Endothelial cell of umbilical vein (primary cell): Measurements from ENCODE around the gene NR6A1. TPM values are rescaled to one million over a fixed set of nuclear protein-coding genes. Genes with fewer than 3 reads are reported as not detected.

ENCODE experiments used
- BruUV-seq: library from RNA; stranded (reverse); fragments of 400-500 nt; replicated peaks from 2 replicates; lab custom pipeline; 2021; lab: Mats Ljungman, UMichigan
- CTCF ChIA-PET: fragments of 300-600, 350-600 bp; sonication (Branson Sonifier 250); formaldehyde crosslinking; loops from one replicate; lab custom pipeline; 2021; ENCODE audit warnings: antibody characterized with exemption, inconsistent platforms; lab: Charles Lee
- POLR2A ChIA-PET: fragments of 300-600, 350-600 bp; sonication (Branson Sonifier 250); formaldehyde crosslinking; loops from one replicate; lab custom pipeline; 2021; ENCODE audit warnings: antibody characterized with exemption, inconsistent platforms; lab: Charles Lee
- DNase-seq: peaks from one replicate; pipeline ENCODE4 v3.0.0-alpha.2; 2011; ENCODE audit warnings: low read depth, low spot score
- FAIRE-seq: peaks from 2 replicates; lab custom pipeline; 2011; peaks lifted over from hg19 to GRCh38; lab: Jason Lieb, UNC
- H2AFZ ChIP-seq: 2 replicates; pipeline ENCODE4 v1.6.0; 2012; ENCODE audit warnings: low read depth, low read length, control low read depth, inconsistent platforms
- H3K27ac ChIP-seq: 2 replicates; pipeline ENCODE4 v1.5.1; 2011; ENCODE audit warnings: low read depth, mild to moderate bottlenecking, control low read depth, low read length, moderate library complexity; ENCODE audit not compliant: insufficient read depth
- H3K27me3 ChIP-seq, 2 experiments: 2 replicates each; pipeline versions ENCODE4 v1.6.0 to v1.6.1; 2011; ENCODE audit warnings: low read length in 2 of 2, mixed read lengths in 1 of 2; ENCODE audit not compliant: control insufficient read depth in 2 of 2, insufficient read depth in 2 of 2
- H3K36me3 ChIP-seq, 2 experiments: 2 replicates in 1 of 2; 3 replicates in 1 of 2; pipeline ENCODE4 v1.5.1; 2011; ENCODE audit warnings: low read length in 2 of 2, mild to moderate bottlenecking in 1 of 2, moderate library complexity in 1 of 2; ENCODE audit not compliant: control insufficient read depth in 2 of 2, insufficient read depth in 2 of 2; ENCODE audit errors: extremely low read depth in 1 of 2
- H3K4me1 ChIP-seq: 3 replicates; pipeline ENCODE4 v1.5.1; 2011; ENCODE audit warnings: mild to moderate bottlenecking, low read length; ENCODE audit not compliant: control insufficient read depth, insufficient read depth; ENCODE audit errors: extremely low read depth
- H3K4me2 ChIP-seq: 2 replicates; pipeline ENCODE4 v1.6.1; 2011; ENCODE audit warnings: low read length, control low read depth, mixed read lengths; ENCODE audit not compliant: insufficient read depth
- H3K4me3 ChIP-seq, 3 experiments: fragments of 200-600 bp in 1 of 3; sonication (generic), shearing (Covaris generic) in 1 of 3; replicated peaks in 1 of 3; 2 replicates each; pipeline ENCODE4 v1.5.1; 2011 to 2016; ENCODE audit warnings: control low read depth in 3 of 3, low read length in 3 of 3, mild to moderate bottlenecking in 2 of 3, inconsistent platforms in 1 of 3, low read depth in 1 of 3, moderate library complexity in 1 of 3; ENCODE audit not compliant: insufficient read depth in 1 of 3
- H3K79me2 ChIP-seq: 2 replicates; pipeline ENCODE4 v1.6.0; 2012; ENCODE audit warnings: low read length, inconsistent platforms; ENCODE audit not compliant: control insufficient read depth, insufficient read depth
- H3K9ac ChIP-seq: replicated peaks from 2 replicates; pipeline ENCODE3; 2011; ENCODE audit warnings: low read length, control low read depth; ENCODE audit not compliant: insufficient read depth; ENCODE audit errors: extremely low read depth
- H3K9me1 ChIP-seq: replicated peaks from 3 replicates; pipeline ENCODE4 v1.6.0; 2011; ENCODE audit warnings: mild to moderate bottlenecking, low read length; ENCODE audit not compliant: control insufficient read depth, insufficient read depth; ENCODE audit errors: extremely low read depth
- H3K9me3 ChIP-seq: replicated peaks from 2 replicates; pipeline ENCODE4 v1.5.1; 2012; ENCODE audit warnings: low read length, inconsistent platforms; ENCODE audit not compliant: control insufficient read depth, insufficient read depth
- H4K20me1 ChIP-seq: replicated peaks from 2 replicates; pipeline ENCODE3; 2011; ENCODE audit warnings: mild to moderate bottlenecking, low read length; ENCODE audit not compliant: control insufficient read depth, insufficient read depth; ENCODE audit errors: extremely low read depth
- EZH2 ChIP-seq: IDR thresholded peaks from 2 replicates; pipeline ENCODE4 v1.6.1; 2012; ENCODE audit warnings: borderline replicate concordance, low read depth, mild to moderate bottlenecking, moderate library complexity, low read length, inconsistent platforms; ENCODE audit not compliant: severe bottlenecking
- JUN ChIP-seq: IDR thresholded peaks from 2 replicates; pipeline ENCODE4 v1.6.1; 2011; ENCODE audit warnings: borderline replicate concordance, low read depth; ENCODE audit not compliant: insufficient read length, insufficient read depth
- MYC ChIP-seq: IDR thresholded peaks from one replicate; pipeline ENCODE4 v1.6.1; 2011; ENCODE audit warnings: mild to moderate bottlenecking, low read depth, low read length
- POLR2A ChIP-seq: IDR thresholded peaks from 2 replicates; pipeline ENCODE4 v1.6.1; 2012; ENCODE audit warnings: low read depth, mild to moderate bottlenecking, control low read depth, low read length
- POLR2AphosphoS5 ChIP-seq: IDR thresholded peaks from 2 replicates; pipeline ENCODE4 v1.6.1; 2012; ENCODE audit warnings: low read depth, mild to moderate bottlenecking, control low read depth, low read length, moderate library complexity; ENCODE audit not compliant: insufficient read depth
- dilution Hi-C: fragments of 300-500 bp; cut with MboI; formaldehyde crosslinking; loops from one replicate; pipeline ENCODE4 v1.15.0; 2019; ENCODE audit warnings: low sequenced_read_pairs; ENCODE audit not compliant: extremely low pct_ligation_motif_present
- intact Hi-C: fragments of 100-400 bp; cut with micrococcal nuclease; formaldehyde crosslinking; loops from one replicate; pipeline ENCODE4 v1.10.0; 2022
- polyA plus RNA-seq, 4 experiments: library from polyadenylated mRNA; depleted of rRNA in 3 of 4; stranded (reverse) in 3 of 4; unstranded in 1 of 4; fragments of >200 nt; gene quantifications; 2 replicates each; pipeline versions ENCODE4 v1.2.1 to v1.2.3, GENCODE V29; 2011 to 2012; ENCODE audit warnings: missing spikeins in 1 of 4
- total RNA-seq: library from RNA; stranded (reverse); gene quantifications from 2 replicates; pipeline ENCODE4 v1.2.3, GENCODE V29; 2021
- TF ChIP-seq, protein P1 (sequence below), 2 donors: IDR thresholded peaks; 1 replicate in 1 of 2; 2 replicates in 1 of 2; pipeline ENCODE4 v1.5.1; 2011; ENCODE audit warnings: low read length in 2 of 2, mild to moderate bottlenecking in 2 of 2, moderate library complexity in 2 of 2, control low read depth in 1 of 2, inconsistent platforms in 1 of 2, low read depth in 1 of 2; ENCODE audit not compliant: insufficient read depth in 1 of 2; ENCODE audit errors: extremely low read depth in 1 of 2
- TF ChIP-seq, protein P2 (sequence below): IDR thresholded peaks from 2 replicates; pipeline ENCODE4 v1.6.1; 2011; ENCODE audit not compliant: insufficient read depth, insufficient read length

The NR6A1 gene
- total and polyA plus RNA-seq, 2 donors (not counting 3 experiments of a cell fraction or from before 2014, with no cell fraction given): 0.17 to 1.2 TPM

DNA sequence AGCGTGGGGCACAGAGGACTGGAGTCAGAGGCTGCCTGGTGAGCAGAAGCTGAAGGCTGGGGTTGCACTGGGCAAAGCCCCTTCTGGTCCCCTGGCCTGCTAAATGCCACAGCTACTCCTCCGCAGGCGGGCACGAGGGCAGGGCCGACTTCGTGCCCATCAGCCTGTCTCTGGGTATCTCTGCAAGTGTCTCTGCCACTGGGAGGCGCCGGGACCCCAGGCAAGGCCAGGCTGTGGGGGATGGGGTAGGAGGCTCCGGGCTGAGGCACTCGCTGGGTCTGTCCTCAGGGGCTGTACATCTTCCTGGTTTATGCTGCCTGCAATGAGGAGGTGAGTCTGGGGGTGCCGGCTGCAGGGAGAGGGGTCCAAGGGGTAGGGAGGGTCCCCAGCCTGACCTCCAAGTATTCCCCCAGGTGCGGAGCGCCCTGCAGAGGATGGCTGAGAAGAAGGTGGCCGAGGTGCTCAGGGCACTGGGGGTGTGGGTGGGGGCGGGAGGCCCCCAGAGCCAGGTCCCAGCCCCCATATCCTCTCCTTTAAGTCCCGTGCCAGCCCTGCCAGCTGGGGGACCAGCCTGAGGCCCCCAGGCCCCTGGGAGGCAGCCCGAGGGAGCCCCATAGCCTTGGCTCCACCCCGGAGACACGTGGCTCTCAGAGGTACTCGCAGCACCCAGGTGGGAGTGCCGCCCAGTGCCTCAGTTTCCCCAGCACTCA lies 295.8 kb downstream of the NR6A1 start:
- CTCF ChIA-PET: interaction anchor here (1.1 kb wide), 1 partner anchor 62 kb away, joined by 3 read pairs; no protein-coding TSS in a partner anchor
- H2AFZ ChIP-seq: no peak overlapping the region

More for the DNA sequence above, 295.8 kb downstream of the NR6A1 start:
- Histone ChIP-seq H3K27me3 (peaks cover 20 to 27% of the 10 kb centered on the region in 2 experiments), H3K27ac (no peak overlapping the region), H3K9me3 (no peaks in the 10 kb centered on the region), H3K79me2 (no peaks in the 10 kb centered on the region), H3K36me3 (no peaks in the 10 kb centered on the region), H3K4me1 (no peaks in the 10 kb centered on the region), H3K9me1 (no peaks in the 10 kb centered on the region), H3K4me3 (no peak overlapping the region), H3K9ac (no peak overlapping the region), H3K4me2 (no peak overlapping the region), H4K20me1 (no peaks in the 10 kb centered on the region)
- BruUV-seq: no TSS peak
- TF ChIP-seq MYC: no peak
- no peak for TF ChIP-seq POLR2AphosphoS5
- TF ChIP-seq POLR2A: no peak
- TF ChIP-seq, protein P1, sequence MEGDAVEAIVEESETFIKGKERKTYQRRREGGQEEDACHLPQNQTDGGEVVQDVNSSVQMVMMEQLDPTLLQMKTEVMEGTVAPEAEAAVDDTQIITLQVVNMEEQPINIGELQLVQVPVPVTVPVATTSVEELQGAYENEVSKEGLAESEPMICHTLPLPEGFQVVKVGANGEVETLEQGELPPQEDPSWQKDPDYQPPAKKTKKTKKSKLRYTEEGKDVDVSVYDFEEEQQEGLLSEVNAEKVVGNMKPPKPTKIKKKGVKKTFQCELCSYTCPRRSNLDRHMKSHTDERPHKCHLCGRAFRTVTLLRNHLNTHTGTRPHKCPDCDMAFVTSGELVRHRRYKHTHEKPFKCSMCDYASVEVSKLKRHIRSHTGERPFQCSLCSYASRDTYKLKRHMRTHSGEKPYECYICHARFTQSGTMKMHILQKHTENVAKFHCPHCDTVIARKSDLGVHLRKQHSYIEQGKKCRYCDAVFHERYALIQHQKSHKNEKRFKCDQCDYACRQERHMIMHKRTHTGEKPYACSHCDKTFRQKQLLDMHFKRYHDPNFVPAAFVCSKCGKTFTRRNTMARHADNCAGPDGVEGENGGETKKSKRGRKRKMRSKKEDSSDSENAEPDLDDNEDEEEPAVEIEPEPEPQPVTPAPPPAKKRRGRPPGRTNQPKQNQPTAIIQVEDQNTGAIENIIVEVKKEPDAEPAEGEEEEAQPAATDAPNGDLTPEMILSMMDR (IDR thresholded peaks at IDR 0.05; ENCODE audit: extremely low read depth in 1 of 2, insufficient read depth in 1 of 2, low read depth in 1 of 2, low read length in 2 of 2): no peak
- TF ChIP-seq JUN: no peak
- no peak for TF ChIP-seq EZH2
- TF ChIP-seq, protein P2, sequence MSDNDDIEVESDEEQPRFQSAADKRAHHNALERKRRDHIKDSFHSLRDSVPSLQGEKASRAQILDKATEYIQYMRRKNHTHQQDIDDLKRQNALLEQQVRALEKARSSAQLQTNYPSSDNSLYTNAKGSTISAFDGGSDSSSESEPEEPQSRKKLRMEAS: no peak
- DNase-seq: no peak
- FAIRE-seq: no peak
- dilution Hi-C loops (no loop called here), intact Hi-C loops (no loop called here)
- POLR2A ChIA-PET: no interaction called here
